ENCODE results near the gene CCDC194. TPM values are rescaled to one million over a fixed set of nuclear protein-coding genes. Genes with fewer than 3 reads are reported as not detected.
"Not testable (repeated sequence)": the region's sequence is repeated elsewhere in the genome, so short reads cannot be mapped to it uniquely, and the experiment has no call there.

Gene CCDC194
- total RNA-seq, 1 experiment from 2014 or later = 4.1 TPM

GRCh38 chr19:17370026-17370587 is 23.9 kb downstream of the CCDC194 start:
- Histone ChIP-seq H3K4me2 (ENCODE audit: low read depth, low read length, poor library complexity, severe bottlenecking) (peak overlapping the region; percentile 71), H3K4me1 (ENCODE audit: low read length) (peaks cover 17% of the 10 kb centered on the region), H3K27ac (ENCODE audit: low read length) (no peak overlapping the region), H3K9ac (ENCODE audit: low read length) (peak overlapping the region; percentile 11; the same call in 1 of the 2 replicates), H2AFZ (ENCODE audit: low read length) (peak overlapping the region; percentile 14), H3K79me2 (ENCODE audit: low read length) (no peaks in the 10 kb centered on the region), H3K36me3 (ENCODE audit: insufficient read depth, low read length) (no peaks in the 10 kb centered on the region), H3K4me3 (ENCODE audit: low read length) (peak overlapping the region; percentile 45; the same call in 1 of the 2 replicates), H3K9me2 (replicated peaks; ENCODE audit: insufficient read depth, low read length) (no peaks in the 10 kb centered on the region), H3K9me3 (ENCODE audit: low read length) (no peaks in the 10 kb centered on the region), H3K27me3 (ENCODE audit: low read length) (no peaks in the 10 kb centered on the region), H4K20me1 (ENCODE audit: insufficient read depth, low read depth, low read length) (no peaks in the 10 kb centered on the region)
- DNase-seq = peak; percentile 83

- Histone ChIP-seq H2AFZ (ENCODE audit: low read length) (no peak overlapping the region), H3K36me3 (ENCODE audit: insufficient read depth, low read length) (no peaks in the 10 kb centered on the region), H3K9me2 (replicated peaks; ENCODE audit: insufficient read depth, low read length) (no peaks in the 10 kb centered on the region), H3K9me3 (ENCODE audit: low read length) (no peaks in the 10 kb centered on the region), H3K4me1 (ENCODE audit: low read length) (peaks cover 14% of the 10 kb centered on the region), H3K4me2 (ENCODE audit: low read depth, low read length, poor library complexity, severe bottlenecking) (no peak overlapping the region), H3K9ac (ENCODE audit: low read length) (no peak overlapping the region), H3K79me2 (ENCODE audit: low read length) (no peaks in the 10 kb centered on the region), H3K27ac (ENCODE audit: low read length) (no peak overlapping the region), H4K20me1 (ENCODE audit: insufficient read depth, low read depth, low read length) (no peaks in the 10 kb centered on the region), H3K4me3 (ENCODE audit: low read length) (no peak overlapping the region), H3K27me3 (ENCODE audit: low read length) (no peaks in the 10 kb centered on the region)
- no peak for DNase-seq
Observed at GRCh38 chr19:17365361-17365760, 28.6 kb downstream of the CCDC194 start.

DNA sequence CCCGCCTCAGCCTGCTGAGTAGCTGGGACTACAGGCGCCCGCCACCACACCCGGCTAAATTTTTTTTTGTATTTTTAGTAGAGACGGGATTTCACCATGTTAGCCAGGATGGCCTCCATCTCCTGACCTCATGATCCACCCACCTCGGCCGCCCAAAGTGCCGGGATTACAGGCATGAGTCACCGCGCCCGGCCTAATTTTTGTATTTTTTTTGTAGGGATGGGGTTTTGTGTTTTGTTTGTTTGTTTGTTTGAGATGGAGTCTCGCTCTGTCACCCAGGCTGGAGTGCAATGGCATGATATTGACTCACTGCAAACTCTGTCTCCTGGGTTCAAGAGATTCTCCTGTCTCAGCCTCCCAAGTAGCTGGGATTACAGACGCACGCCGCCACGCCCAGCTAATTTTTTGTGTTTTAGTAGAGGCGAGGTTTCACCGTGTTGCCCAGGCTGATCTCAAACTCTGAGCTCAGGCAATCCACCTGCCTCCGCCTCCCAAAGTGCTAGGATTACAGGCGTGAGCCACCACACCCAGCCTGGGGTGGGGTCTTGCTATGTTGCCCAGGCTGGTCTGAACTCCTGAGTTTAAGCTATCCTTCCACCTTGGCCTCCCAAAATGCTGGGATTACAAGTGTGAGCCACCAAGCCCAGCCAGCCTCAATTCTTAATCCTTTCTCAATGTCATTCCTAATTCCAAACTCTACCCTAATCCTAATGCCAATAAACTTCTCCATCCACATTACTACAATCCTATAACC is 30.0 kb downstream of the CCDC194 start:
- not testable (repeated sequence) for H3K4me2 ChIP-seq (ENCODE audit: low read depth, low read length, poor library complexity, severe bottlenecking); H3K36me3 ChIP-seq (ENCODE audit: insufficient read depth, low read length); H3K4me3 ChIP-seq (ENCODE audit: low read length); H3K9me2 ChIP-seq (replicated peaks; ENCODE audit: insufficient read depth, low read length); H2AFZ ChIP-seq (ENCODE audit: low read length); DNase-seq; H3K9ac ChIP-seq (ENCODE audit: low read length); H3K4me1 ChIP-seq (ENCODE audit: low read length); H3K9me3 ChIP-seq (ENCODE audit: low read length); H3K27ac ChIP-seq (ENCODE audit: low read length); H3K79me2 ChIP-seq (ENCODE audit: low read length); H4K20me1 ChIP-seq (ENCODE audit: insufficient read depth, low read depth, low read length); H3K27me3 ChIP-seq (ENCODE audit: low read length)

DNA sequence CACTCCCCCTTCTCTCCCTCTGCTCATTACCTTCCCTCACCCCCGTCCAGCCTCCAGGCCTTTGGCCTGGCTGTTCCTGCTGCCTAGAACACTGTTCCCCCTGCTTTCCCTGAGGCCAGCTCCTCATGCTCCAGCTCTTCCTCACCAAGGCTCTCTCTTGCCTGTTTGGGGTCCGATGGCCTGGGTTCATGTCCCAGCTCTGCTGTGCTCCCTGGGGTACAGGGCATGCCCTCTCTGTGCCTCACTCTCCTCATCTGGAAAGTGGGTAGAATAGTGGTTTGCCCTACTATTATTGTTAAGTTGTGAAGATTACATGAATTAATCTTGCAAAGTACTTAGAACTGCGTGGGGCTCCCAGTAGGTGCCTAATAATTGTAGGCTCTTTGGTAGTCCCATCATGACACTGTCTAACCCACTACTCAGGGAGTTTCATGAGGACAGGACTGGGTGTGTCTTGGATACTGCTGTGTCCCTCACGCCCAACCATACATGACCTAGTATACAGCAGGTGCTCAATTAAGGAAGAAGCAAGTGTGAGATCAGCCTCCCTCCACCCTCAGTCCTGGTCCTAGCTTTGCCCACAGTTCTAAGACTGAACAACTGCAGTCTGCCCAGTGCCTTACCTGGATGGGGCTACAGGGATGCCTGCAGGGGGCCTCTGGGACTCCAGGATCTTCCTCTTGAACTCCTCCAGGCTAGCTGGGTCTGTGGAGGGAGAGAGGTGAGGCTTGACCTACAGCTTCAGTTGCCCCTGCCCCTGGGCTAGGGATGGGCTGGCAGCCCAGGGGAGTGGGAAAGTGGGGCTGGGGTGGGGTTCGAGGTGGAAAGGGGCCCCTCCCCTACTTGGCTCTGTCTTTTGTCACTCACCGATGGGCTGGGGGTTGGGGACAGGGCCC is 33.8 kb downstream of the CCDC194 start:
- Histone ChIP-seq H3K4me3 (ENCODE audit: low read length) (no peak overlapping the region), H3K9me2 (replicated peaks; ENCODE audit: insufficient read depth, low read length) (no peaks in the 10 kb centered on the region), H3K9ac (ENCODE audit: low read length) (no peak overlapping the region), H3K4me2 (ENCODE audit: low read depth, low read length, poor library complexity, severe bottlenecking) (no peak overlapping the region), H3K79me2 (ENCODE audit: low read length) (no peaks in the 10 kb centered on the region), H3K27ac (ENCODE audit: low read length) (no peak overlapping the region), H3K9me3 (ENCODE audit: low read length) (no peaks in the 10 kb centered on the region), H3K27me3 (ENCODE audit: low read length) (no peaks in the 10 kb centered on the region), H2AFZ (ENCODE audit: low read length) (no peak overlapping the region), H3K4me1 (ENCODE audit: low read length) (no peaks in the 10 kb centered on the region), H4K20me1 (ENCODE audit: insufficient read depth, low read depth, low read length) (no peaks in the 10 kb centered on the region), H3K36me3 (ENCODE audit: insufficient read depth, low read length) (no peaks in the 10 kb centered on the region)
- no peak for DNase-seq

GRCh38 chr19:17358395-17358794 is 35.6 kb downstream of the CCDC194 start:
- Histone ChIP-seq H3K27me3 (ENCODE audit: low read length) (no peaks in the 10 kb centered on the region), H3K4me2 (ENCODE audit: low read depth, low read length, poor library complexity, severe bottlenecking) (no peak overlapping the region), H3K9me3 (ENCODE audit: low read length) (no peaks in the 10 kb centered on the region), H3K9me2 (replicated peaks; ENCODE audit: insufficient read depth, low read length) (no peaks in the 10 kb centered on the region), H3K79me2 (ENCODE audit: low read length) (no peaks in the 10 kb centered on the region), H3K36me3 (ENCODE audit: insufficient read depth, low read length) (no peaks in the 10 kb centered on the region), H3K4me1 (ENCODE audit: low read length) (no peaks in the 10 kb centered on the region), H3K4me3 (ENCODE audit: low read length) (no peak overlapping the region), H2AFZ (ENCODE audit: low read length) (no peak overlapping the region), H3K27ac (ENCODE audit: low read length) (no peak overlapping the region), H4K20me1 (ENCODE audit: insufficient read depth, low read depth, low read length) (no peaks in the 10 kb centered on the region), H3K9ac (ENCODE audit: low read length) (no peak overlapping the region)
- DNase-seq = no peak

DNA sequence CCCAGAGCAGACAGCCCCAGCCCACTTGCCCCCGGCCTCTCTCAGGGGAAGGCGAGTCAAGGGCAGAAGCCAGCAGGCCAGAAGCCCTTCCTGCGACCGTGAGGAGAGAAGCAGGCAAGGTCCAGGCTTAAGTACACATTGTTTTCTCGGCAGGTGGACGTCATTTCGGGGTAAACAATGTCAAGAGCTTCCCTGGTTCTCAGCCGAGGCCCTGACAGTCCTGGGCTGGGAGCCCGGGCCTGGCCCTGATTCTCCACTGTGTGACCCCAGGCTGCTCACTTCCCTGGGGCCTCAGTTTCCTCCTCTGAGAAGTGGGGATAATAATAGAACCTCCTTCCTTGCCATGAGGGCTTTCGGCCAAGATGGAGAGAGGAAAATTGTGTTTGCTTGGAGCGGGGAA is 36.3 kb downstream of the CCDC194 start:
- Histone ChIP-seq H3K4me3 (ENCODE audit: low read length) (no peak overlapping the region), H3K36me3 (ENCODE audit: insufficient read depth, low read length) (no peaks in the 10 kb centered on the region), H4K20me1 (ENCODE audit: insufficient read depth, low read depth, low read length) (no peaks in the 10 kb centered on the region), H3K4me2 (ENCODE audit: low read depth, low read length, poor library complexity, severe bottlenecking) (no peak overlapping the region), H3K9ac (ENCODE audit: low read length) (no peak overlapping the region), H2AFZ (ENCODE audit: low read length) (no peak overlapping the region), H3K9me3 (ENCODE audit: low read length) (no peaks in the 10 kb centered on the region), H3K79me2 (ENCODE audit: low read length) (no peaks in the 10 kb centered on the region), H3K9me2 (replicated peaks; ENCODE audit: insufficient read depth, low read length) (no peaks in the 10 kb centered on the region), H3K27me3 (ENCODE audit: low read length) (no peaks in the 10 kb centered on the region), H3K4me1 (ENCODE audit: low read length) (no peaks in the 10 kb centered on the region), H3K27ac (ENCODE audit: low read length) (no peak overlapping the region)
- no peak for DNase-seq

DNA sequence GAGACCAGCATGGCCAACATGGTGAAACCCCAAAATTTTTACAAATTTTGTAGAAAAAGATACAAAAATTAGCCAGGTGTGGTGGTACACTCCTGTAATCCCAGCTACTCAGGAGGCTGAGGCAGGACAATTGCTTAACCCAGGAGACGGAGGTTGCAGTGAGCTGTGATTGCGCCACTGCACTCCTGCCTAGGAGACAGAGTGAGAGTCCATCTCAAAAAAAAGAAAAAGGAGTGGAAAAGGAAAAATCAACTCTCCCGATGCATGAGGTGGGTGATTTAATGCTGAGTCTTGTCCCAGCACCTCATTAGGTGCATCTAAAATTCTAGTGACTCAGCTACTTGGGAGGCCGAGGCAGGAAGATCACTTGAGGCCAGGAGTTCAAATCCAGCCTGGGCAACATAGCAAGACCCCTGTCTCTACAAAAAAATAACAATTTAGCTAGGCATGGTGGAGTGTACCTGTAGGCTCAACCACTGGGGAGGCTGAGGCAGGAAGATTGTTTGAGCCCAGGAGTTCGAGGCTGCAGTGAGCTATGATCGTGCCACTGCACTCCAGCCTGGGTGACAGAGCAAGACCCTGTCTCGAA is 36.8 kb downstream of the CCDC194 start:
- Histone ChIP-seq H2AFZ (ENCODE audit: low read length) (no peak overlapping the region), H3K4me3 (ENCODE audit: low read length) (no peak overlapping the region)

GRCh38 chr19:17353386-17353785 is 40.6 kb downstream of the CCDC194 start:
- Histone ChIP-seq H2AFZ (ENCODE audit: low read length) (no peak overlapping the region), H3K36me3 (ENCODE audit: insufficient read depth, low read length) (no peaks in the 10 kb centered on the region), H3K79me2 (ENCODE audit: low read length) (no peaks in the 10 kb centered on the region), H3K9ac (ENCODE audit: low read length) (no peak overlapping the region), H3K9me3 (ENCODE audit: low read length) (no peaks in the 10 kb centered on the region), H3K27me3 (ENCODE audit: low read length) (no peaks in the 10 kb centered on the region), H4K20me1 (ENCODE audit: insufficient read depth, low read depth, low read length) (no peaks in the 10 kb centered on the region), H3K4me3 (ENCODE audit: low read length) (no peak overlapping the region), H3K27ac (ENCODE audit: low read length) (no peak overlapping the region), H3K4me2 (ENCODE audit: low read depth, low read length, poor library complexity, severe bottlenecking) (no peak overlapping the region), H3K4me1 (ENCODE audit: low read length) (no peaks in the 10 kb centered on the region), H3K9me2 (replicated peaks; ENCODE audit: insufficient read depth, low read length) (no peaks in the 10 kb centered on the region)
- no peak for DNase-seq

More for the DNA sequence above, 36.8 kb downstream of the CCDC194 start:
- no peaks in the 10 kb centered on the region for H3K9me3 ChIP-seq (ENCODE audit: low read length)
- no peak overlapping the region for H3K4me2 ChIP-seq (ENCODE audit: low read depth, low read length, poor library complexity, severe bottlenecking)
- no peak for DNase-seq
- no peaks in the 10 kb centered on the region for H4K20me1 ChIP-seq (ENCODE audit: insufficient read depth, low read depth, low read length)
- no peaks in the 10 kb centered on the region for H3K27me3 ChIP-seq (ENCODE audit: low read length)
- no peak overlapping the region for H3K27ac ChIP-seq (ENCODE audit: low read length)
- H3K4me1 ChIP-seq (ENCODE audit: low read length) = no peaks in the 10 kb centered on the region
- no peaks in the 10 kb centered on the region for H3K79me2 ChIP-seq (ENCODE audit: low read length)
- H3K9ac ChIP-seq (ENCODE audit: low read length) = no peak overlapping the region
- H3K36me3 ChIP-seq (ENCODE audit: insufficient read depth, low read length) = no peaks in the 10 kb centered on the region
- H3K9me2 ChIP-seq (replicated peaks; ENCODE audit: insufficient read depth, low read length) = no peaks in the 10 kb centered on the region

All from Karpas-422 (cell line).